Measurements from ENCODE around the gene CPNE7.

DNA sequence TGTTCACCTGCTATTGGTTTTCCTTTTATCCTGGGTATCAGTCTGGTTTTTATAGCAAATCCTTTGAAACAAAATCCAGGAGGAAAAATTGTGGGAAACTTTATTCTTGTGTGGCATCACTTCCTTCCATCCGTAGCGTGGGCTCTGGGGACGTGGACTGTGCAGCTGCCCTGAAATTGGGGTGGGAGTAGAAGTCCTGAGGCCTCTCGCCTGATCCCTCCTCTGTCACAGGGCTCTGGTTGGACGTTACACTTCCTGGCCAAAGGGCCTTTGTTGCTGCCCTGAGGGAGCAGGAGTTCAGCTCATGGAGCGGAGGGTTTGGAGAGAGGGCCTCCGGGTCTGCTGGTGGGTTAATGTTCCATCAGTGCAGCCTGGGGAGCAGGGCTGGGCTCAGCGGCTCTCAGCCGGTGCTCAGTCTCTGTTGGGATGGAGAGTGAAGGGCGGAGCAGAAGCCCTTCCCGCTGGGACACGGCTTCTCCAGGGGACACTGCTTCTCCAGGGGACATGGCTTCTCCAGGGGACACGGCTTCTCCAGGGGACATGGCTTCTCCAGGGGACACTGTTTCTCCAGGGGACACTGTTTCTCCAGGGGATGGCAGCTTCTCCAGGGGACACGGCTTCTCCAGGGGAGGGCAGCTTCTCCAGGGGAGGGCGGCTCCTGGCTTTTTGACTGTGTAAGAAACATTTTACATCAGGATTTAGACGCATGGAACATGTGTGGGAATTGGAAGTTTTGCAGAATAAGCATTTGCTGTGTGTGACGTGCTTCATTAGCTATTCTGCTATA is 30.3 kb upstream of the CPNE7 start:
- TF ChIP-seq, protein P1, sequence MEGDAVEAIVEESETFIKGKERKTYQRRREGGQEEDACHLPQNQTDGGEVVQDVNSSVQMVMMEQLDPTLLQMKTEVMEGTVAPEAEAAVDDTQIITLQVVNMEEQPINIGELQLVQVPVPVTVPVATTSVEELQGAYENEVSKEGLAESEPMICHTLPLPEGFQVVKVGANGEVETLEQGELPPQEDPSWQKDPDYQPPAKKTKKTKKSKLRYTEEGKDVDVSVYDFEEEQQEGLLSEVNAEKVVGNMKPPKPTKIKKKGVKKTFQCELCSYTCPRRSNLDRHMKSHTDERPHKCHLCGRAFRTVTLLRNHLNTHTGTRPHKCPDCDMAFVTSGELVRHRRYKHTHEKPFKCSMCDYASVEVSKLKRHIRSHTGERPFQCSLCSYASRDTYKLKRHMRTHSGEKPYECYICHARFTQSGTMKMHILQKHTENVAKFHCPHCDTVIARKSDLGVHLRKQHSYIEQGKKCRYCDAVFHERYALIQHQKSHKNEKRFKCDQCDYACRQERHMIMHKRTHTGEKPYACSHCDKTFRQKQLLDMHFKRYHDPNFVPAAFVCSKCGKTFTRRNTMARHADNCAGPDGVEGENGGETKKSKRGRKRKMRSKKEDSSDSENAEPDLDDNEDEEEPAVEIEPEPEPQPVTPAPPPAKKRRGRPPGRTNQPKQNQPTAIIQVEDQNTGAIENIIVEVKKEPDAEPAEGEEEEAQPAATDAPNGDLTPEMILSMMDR (IDR thresholded peaks at IDR 0.05; ENCODE audit: low read depth, low read length) = no peak
- TF ChIP-seq EZH2phosphoT487 (IDR thresholded peaks at IDR 0.05; ENCODE audit: low read depth) = no peak
